Activated CD8-positive, alpha-beta memory T cell treated with anti-CD3 and anti-CD28 coated beads, Interleukin-2, amount 10 ng/mL, durations not matched to agents 7 days and 5 days (primary cell): ENCODE data around the gene KLHDC9. TPM values are rescaled to one million over a fixed set of nuclear protein-coding genes. Genes with fewer than 3 reads are reported as not detected.
"Not testable (repeated sequence)": the region's sequence is repeated elsewhere in the genome, so short reads cannot be mapped to it uniquely, and the experiment has no call there.

Experiments used
- ATAC-seq: fragments of 150-1000 bp; cut with Tn5 transposase; one replicate; pipeline ENCODE4 v1.10.0; 2021; ENCODE audit warnings: moderate library complexity
- CTCF ChIA-PET: fragments of 350-600 bp; sonication (Branson Sonifier 250); formaldehyde crosslinking; loops from one replicate; lab custom pipeline; 2021; ENCODE audit warnings: antibody characterized with exemption; lab: Charles Lee
- DNase-seq: peaks from one replicate; pipeline ENCODE4 v3.0.0-alpha.2; 2020
- H3K27ac Mint-ChIP-seq: one replicate; pipeline ENCODE4 v1.8.0; 2021; ENCODE audit warnings: mild to moderate bottlenecking, mixed read lengths
- H3K27me3 Mint-ChIP-seq: one replicate; pipeline ENCODE4 v1.8.0; 2021; ENCODE audit warnings: mixed read lengths
- H3K36me3 Mint-ChIP-seq: one replicate; pipeline ENCODE4 v1.8.0; 2021; ENCODE audit warnings: mild to moderate bottlenecking, mixed read lengths
- H3K4me1 Mint-ChIP-seq: one replicate; pipeline ENCODE4 v1.8.0; 2021; ENCODE audit warnings: mixed read lengths
- H3K4me3 Mint-ChIP-seq: one replicate; pipeline ENCODE4 v1.8.0; 2021; ENCODE audit warnings: mild to moderate bottlenecking, moderate library complexity, mixed read lengths
- H3K9me3 Mint-ChIP-seq: one replicate; pipeline ENCODE4 v1.8.0; 2022; ENCODE audit warnings: low read depth, mixed read lengths
- total RNA-seq, 2 experiments: library from RNA; stranded (reverse); gene quantifications; one replicate each; pipeline ENCODE4 v1.2.3, GENCODE V29; 2021

Gene KLHDC9
- total RNA-seq, 2 experiments from 2014 or later, result 0.52 to 0.85 TPM

DNA sequence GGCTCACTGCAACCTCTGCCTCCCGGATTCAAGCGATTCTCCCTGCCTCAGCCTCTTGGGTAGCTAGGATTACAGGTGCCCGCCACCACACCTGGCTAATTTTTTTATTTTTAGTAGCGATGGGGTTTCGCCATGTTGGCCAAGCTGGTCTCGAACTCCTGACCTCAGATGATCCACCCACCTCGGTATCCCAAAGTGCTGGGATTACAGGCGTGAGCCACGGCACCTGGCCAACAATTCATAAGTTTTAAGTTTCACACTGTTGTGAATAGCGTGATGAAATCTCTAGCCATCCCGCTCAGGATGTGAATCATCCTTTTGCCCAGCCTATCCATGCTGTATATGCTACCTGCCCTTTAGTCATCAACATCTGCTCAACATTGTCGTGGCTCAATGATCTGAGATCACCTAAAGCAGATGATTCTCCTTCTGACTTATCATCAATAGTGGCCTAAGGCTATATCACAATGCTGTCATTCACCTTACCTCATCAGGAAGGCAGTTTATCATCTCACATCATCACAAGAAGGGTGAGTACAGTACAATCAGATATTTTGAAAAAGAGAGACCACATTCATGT lies 17.1 kb downstream of the KLHDC9 start:
- Mint-ChIP-seq H3K27ac (peak overlapping the region; percentile 52), H3K9me3 (no peaks in the 10 kb centered on the region), H3K36me3 (peaks cover 18% of the 10 kb centered on the region), H3K27me3 (no peaks in the 10 kb centered on the region), H3K4me3 (peak overlapping the region; percentile 93), H3K4me1 (peaks cover 70% of the 10 kb centered on the region)
- peak; percentile 54 for DNase-seq
- CTCF ChIA-PET, result no interaction called here
- ATAC-seq, result peak; percentile 18

- H3K27me3 Mint-ChIP-seq, CTCF ChIA-PET, ATAC-seq, DNase-seq, H3K9me3 Mint-ChIP-seq: not testable (repeated sequence)
- H3K27ac Mint-ChIP-seq, result peak overlapping the region; percentile 52
- H3K4me3 Mint-ChIP-seq, result peak overlapping the region; percentile 93
- peaks cover 72% of the 10 kb centered on the region for H3K4me1 Mint-ChIP-seq
- H3K36me3 Mint-ChIP-seq, result peaks cover 22% of the 10 kb centered on the region
Measured at GRCh38 chr1:161115961-161116360, 17.8 kb downstream of the KLHDC9 start.

DNA sequence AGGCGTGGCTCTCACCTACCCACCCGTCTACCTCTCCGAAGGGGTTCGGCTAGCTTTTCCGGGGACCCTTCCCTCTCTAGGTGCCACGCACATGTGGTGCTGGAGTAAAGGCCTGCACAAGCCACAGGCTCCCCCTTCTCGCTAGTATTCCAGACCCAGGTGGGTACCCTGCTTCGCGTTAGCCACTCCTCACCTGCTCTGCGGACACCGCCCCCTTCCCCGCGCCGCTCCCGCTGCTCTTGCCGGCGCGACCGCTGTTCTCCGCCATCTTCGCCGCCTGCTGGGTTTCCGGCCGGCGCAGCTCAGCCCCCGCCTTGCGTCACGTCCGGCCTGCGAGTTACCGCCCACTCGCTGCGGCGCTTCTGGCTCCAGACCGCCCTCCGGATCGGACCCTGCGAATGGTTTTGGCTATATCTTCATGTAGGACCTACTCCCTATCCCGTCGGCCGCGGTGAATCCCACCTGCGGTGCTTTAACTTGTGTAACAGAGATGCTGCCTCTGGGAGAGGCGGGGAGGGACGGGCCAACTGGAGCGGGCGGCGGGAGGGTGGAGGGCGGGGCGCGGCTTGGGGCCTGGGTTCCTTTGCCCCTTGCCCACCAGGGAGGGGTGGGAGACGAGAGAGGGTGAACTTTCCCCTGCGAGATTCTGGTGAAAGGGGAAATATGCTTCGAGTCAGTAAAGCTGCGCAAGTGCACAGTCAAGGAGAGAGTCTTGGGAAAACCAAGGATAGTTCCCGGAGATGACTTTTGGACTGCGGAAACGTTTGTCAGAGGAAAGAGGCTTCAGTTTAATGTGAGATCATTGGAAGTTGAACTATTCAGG lies 19.8 kb downstream of the KLHDC9 start, which contains the start of the genes NIT1 and PFDN2:
Gene NIT1 (plus strand): TSS at position 347 of the 823 bp plus-strand sequence. CDS start 72 bp downstream, at position 419.
Gene PFDN2 (minus strand): TSS at position 279 of the 823 bp plus-strand sequence. CDS start 11 bp downstream, at position 268.
- CTCF ChIA-PET, result interaction anchor here (0.7 to 2.1 kb wide), 12 partner anchors 13 to 79 kb away, joined by 3 to 11 read pairs (median 4); partner anchors contain the start of genes DEDD, KLHDC9, PPOX and TSTD1
- Mint-ChIP-seq H3K4me3 (peak within 1 kb of the TSS; percentile 93), H3K4me1 (peaks cover 63% of the 10 kb centered on the region), H3K36me3 (peaks cover 35% of the 10 kb centered on the region), H3K27me3 (no peaks in the 10 kb centered on the region), H3K9me3 (no peaks in the 10 kb centered on the region), H3K27ac (peak within 1 kb of the TSS; percentile 96)
- ATAC-seq, result peak; percentile 84
- peak; percentile 92 for DNase-seq

GRCh38 chr1:161119092-161119903 lies 21.1 kb downstream of the KLHDC9 start:
- H3K27me3 Mint-ChIP-seq, result no peaks in the 10 kb centered on the region
- H3K36me3 Mint-ChIP-seq, result peaks cover 37% of the 10 kb centered on the region
- peak; percentile 77 for DNase-seq
- CTCF ChIA-PET, result interaction anchor here (1.2 to 2.1 kb wide), 3 partner anchors 14 to 39 kb away, joined by 3 to 9 read pairs (median 5); partner anchors contain the start of genes DEDD and KLHDC9
- peak overlapping the region; percentile 93 for H3K4me3 Mint-ChIP-seq
- H3K27ac Mint-ChIP-seq, result peak overlapping the region; percentile 96
- peak; percentile 52 for ATAC-seq
- H3K9me3 Mint-ChIP-seq, result no peaks in the 10 kb centered on the region
- H3K4me1 Mint-ChIP-seq, result peaks cover 50% of the 10 kb centered on the region

DNA sequence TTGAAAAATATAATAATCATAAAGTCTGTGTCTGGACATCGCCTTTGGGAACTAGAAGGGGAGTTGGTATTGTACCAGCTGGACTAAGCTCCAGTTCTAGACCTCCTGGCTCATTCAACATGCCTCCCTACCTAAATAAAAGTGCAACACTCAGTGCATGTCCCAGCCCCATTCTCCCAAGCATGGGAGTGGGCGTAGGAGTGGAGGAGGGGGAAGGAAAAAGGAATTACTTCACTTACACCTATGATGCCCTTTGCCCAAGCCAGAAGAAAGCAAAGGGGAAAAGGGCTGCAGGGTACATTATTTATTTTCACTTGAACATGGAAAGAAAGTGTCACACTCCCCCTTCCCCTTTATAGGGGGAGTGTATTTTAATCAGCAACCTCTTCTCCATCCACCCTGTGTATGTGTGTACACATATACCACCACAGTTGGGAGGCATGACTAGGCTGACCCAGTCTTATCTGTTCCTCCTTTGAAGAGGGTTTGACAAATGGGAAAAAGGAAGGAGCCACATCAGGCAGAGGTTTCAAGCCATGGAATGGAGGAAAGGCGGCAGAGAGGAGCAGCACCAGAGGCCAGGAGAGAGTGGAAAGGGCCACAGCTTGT lies 23.0 kb downstream of the KLHDC9 start:
- CTCF ChIA-PET, result interaction anchor here (0.9 to 1.5 kb wide), 3 partner anchors 10 to 131 kb away, joined by 3 to 5 read pairs (median 3); no protein-coding TSS in a partner anchor
- Mint-ChIP-seq H3K9me3 (no peaks in the 10 kb centered on the region), H3K27me3 (no peaks in the 10 kb centered on the region), H3K36me3 (peaks cover 43% of the 10 kb centered on the region), H3K4me3 (no peak overlapping the region), H3K27ac (no peak overlapping the region), H3K4me1 (peaks cover 37% of the 10 kb centered on the region)
- no peak for ATAC-seq
- DNase-seq, result no peak

GRCh38 chr1:161121834-161122233 lies 23.7 kb downstream of the KLHDC9 start:
- Mint-ChIP-seq H3K27ac (no peak overlapping the region), H3K27me3 (no peaks in the 10 kb centered on the region)

DNA sequence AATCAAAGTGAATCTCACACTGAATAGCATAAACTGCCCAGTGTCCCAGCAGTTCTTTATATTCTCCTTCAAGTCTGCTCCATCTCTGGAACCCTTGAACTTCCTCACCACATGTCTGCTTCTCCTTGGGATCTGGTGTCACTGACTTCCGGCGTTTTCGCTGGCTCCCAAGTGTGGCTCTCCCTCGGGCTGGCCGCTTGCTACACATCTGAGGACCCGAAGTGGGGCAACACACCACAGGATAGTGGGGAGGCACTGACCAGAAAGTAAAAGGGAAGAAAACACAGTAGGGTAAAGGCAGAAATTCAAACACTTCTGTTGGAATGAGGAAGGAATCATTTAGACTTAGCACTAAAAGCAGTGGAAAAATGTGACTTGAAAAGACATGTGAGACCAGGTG lies 24.8 kb downstream of the KLHDC9 start:
- CTCF ChIA-PET, result interaction anchor here (1.5 kb wide), 1 partner anchor 14 kb away, joined by 5 read pairs; no protein-coding TSS in a partner anchor
- H3K4me1 Mint-ChIP-seq, result peaks cover 40% of the 10 kb centered on the region
- peaks cover 52% of the 10 kb centered on the region for H3K36me3 Mint-ChIP-seq
- H3K4me3 Mint-ChIP-seq, result no peak overlapping the region
- no peak overlapping the region for H3K27ac Mint-ChIP-seq
- DNase-seq, result no peak
- no peaks in the 10 kb centered on the region for H3K9me3 Mint-ChIP-seq
- H3K27me3 Mint-ChIP-seq, result no peaks in the 10 kb centered on the region
- ATAC-seq, result no peak

More at GRCh38 chr1:161121834-161122233, 23.7 kb downstream of the KLHDC9 start:
- ATAC-seq (no peak), DNase-seq (no peak)
- Mint-ChIP-seq H3K36me3 (peaks cover 45% of the 10 kb centered on the region), H3K4me3 (no peak overlapping the region), H3K4me1 (peaks cover 34% of the 10 kb centered on the region), H3K9me3 (no peaks in the 10 kb centered on the region)
- CTCF ChIA-PET, result interaction anchor here (0.9 to 1.5 kb wide), 3 partner anchors 10 to 131 kb away, joined by 3 to 5 read pairs (median 3); no protein-coding TSS in a partner anchor

DNA sequence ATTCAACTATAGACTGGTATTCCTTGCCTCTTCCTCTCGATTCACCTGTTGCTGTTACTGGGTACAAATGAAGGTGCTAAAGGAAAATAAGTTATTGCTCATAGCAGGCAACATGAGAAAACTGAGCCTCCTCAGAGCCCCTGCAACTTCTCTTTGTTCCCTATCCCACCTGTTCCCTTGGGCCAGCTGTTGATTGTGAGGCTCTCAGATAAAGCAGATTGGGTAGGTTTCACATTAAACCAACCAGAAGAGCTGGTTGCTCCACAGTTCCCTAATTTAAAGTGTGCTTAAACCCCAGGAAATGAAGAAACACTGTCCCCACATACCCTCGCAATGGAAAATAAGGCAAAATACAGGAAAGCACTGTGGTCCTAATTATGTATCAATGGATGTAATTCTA lies 29.5 kb downstream of the KLHDC9 start:
- Mint-ChIP-seq H3K4me1 (peaks cover 44% of the 10 kb centered on the region), H3K4me3 (no peak overlapping the region), H3K9me3 (no peaks in the 10 kb centered on the region), H3K36me3 (peaks cover 51% of the 10 kb centered on the region), H3K27ac (peak overlapping the region; percentile 47), H3K27me3 (no peaks in the 10 kb centered on the region)
- DNase-seq (no peak), ATAC-seq (no peak)
- CTCF ChIA-PET, result interaction anchor here (0.6 to 1.4 kb wide), 3 partner anchors 38 to 130 kb away, joined by 3 to 6 read pairs (median 4); partner anchors contain the start of gene PPOX

- H3K36me3 Mint-ChIP-seq, result peaks cover 43% of the 10 kb centered on the region
- H3K27ac Mint-ChIP-seq, result no peak overlapping the region
- H3K4me1 Mint-ChIP-seq, result peaks cover 44% of the 10 kb centered on the region
Measured at GRCh38 chr1:161128591-161129420, 30.6 kb downstream of the KLHDC9 start.

GRCh38 chr1:161130266-161130665 lies 32.1 kb downstream of the KLHDC9 start:
- Mint-ChIP-seq H3K4me3 (peak overlapping the region; percentile 9), H3K9me3 (no peaks in the 10 kb centered on the region), H3K27me3 (no peaks in the 10 kb centered on the region), H3K36me3 (peaks cover 39% of the 10 kb centered on the region), H3K27ac (peak overlapping the region; percentile 29), H3K4me1 (peaks cover 48% of the 10 kb centered on the region)
- no peak for DNase-seq
- ATAC-seq, result no peak
- CTCF ChIA-PET, result no interaction called here

More at GRCh38 chr1:161128591-161129420, 30.6 kb downstream of the KLHDC9 start:
- Mint-ChIP-seq H3K27me3 (no peaks in the 10 kb centered on the region), H3K9me3 (no peaks in the 10 kb centered on the region), H3K4me3 (no peak overlapping the region)
- ATAC-seq (no peak), DNase-seq (no peak)
- CTCF ChIA-PET, result no interaction called here

GRCh38 chr1:161131523-161132409 lies 33.6 kb downstream of the KLHDC9 start:
- H3K9me3 Mint-ChIP-seq, result no peaks in the 10 kb centered on the region
- H3K36me3 Mint-ChIP-seq, result peaks cover 30% of the 10 kb centered on the region
- ATAC-seq (no peak), DNase-seq (no peak)
- H3K27ac Mint-ChIP-seq, result no peak overlapping the region
- peaks cover 41% of the 10 kb centered on the region for H3K4me1 Mint-ChIP-seq
- no peaks in the 10 kb centered on the region for H3K27me3 Mint-ChIP-seq
- H3K4me3 Mint-ChIP-seq, result no peak overlapping the region
- CTCF ChIA-PET, result interaction anchor here (0.8 to 2.7 kb wide), 14 partner anchors 9 to 450 kb away, joined by 3 to 21 read pairs (median 4); partner anchors contain the start of genes KLHDC9, NIT1, PFDN2 and PPOX
